UCSD-AML1 (cell line): Measurements from ENCODE around the gene CCNG1.
"Not testable (repeated sequence)": the region's sequence is repeated elsewhere in the genome, so short reads cannot be mapped to it uniquely, and the experiment has no call there.

ENCODE experiments used
- DNase-seq: peaks from one replicate; lab custom pipeline; 2025; ENCODE audit not compliant: unreplicated experiment; lab: John Stamatoyannopoulos, UW

Gene CCNG1

DNA sequence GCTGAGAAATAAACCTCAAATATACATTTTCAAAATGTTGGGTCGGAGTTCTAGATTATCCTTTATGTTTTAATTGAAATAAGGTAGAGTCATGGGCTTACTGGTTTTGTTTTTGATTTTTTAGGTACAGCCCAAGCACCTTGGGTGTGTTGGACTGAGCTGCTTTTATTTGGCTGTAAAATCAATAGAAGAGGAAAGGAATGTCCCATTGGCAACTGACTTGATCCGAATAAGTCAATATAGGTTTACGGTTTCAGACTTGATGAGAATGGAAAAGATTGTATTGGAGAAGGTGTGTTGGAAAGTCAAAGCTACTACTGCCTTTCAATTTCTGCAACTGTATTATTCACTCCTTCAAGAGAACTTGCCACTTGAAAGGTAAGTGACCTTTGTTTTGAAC is 3.6 kb downstream of the CCNG1 start:
- DNase-seq: no peak

DNA sequence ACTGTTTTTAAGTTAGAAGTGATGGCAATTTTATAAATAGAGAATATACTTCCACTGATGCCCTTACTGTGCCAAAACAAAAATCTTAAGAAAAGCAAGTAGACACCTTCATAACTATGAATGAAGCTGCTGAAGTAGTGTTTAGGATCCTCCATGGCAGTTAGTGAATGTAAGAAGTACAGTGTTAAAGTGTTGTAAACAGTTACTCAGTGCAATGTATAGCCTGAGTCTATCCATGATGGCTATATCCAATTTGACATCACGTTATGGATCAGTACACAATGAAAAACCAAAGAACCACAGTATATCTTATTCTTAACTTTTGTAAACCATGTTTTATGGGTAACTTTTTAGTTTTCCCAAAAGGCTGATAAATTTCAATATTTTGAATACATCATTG is 7.1 kb downstream of the CCNG1 start:
- no peak for DNase-seq

DNA sequence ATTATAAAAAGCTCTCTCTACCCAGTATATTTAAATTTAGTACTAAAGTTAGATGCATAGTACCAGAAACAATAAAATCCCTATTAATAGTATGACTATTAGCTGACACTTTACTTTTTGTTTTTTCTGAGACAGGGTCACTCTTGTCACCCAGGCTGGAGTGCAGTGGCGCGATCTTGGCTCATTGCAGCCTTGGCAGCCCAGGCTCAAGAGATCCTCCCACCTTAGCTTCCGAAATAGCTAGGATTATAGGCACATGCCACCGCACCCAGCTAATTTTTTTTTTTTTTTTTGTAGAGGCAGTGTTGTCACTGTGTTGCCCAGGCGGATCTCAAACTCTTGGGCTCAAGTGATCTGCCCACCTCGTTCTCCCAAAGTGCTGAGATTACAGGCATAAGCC is 8.0 kb downstream of the CCNG1 start:
- DNase-seq: no peak

DNA sequence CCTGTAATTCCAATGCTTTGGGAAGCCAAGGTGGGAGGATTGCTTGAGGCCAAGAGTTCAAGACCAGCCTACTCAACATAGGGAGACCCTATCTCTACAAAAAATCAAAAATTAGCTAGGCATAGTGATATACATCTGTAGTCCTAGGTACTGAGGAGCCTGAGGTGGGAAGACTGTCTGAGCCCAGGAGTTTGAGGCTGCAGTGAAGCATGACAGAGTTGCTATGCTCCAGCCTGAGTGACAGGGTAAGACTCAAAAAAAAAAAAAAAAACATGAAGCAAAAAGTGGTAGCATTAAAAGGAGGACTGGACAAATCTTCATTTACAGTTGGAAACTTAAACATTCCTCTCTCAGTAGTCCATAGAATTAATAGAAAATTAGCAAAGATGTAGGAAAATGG is 9.8 kb downstream of the CCNG1 start:
- DNase-seq: no peak

DNA sequence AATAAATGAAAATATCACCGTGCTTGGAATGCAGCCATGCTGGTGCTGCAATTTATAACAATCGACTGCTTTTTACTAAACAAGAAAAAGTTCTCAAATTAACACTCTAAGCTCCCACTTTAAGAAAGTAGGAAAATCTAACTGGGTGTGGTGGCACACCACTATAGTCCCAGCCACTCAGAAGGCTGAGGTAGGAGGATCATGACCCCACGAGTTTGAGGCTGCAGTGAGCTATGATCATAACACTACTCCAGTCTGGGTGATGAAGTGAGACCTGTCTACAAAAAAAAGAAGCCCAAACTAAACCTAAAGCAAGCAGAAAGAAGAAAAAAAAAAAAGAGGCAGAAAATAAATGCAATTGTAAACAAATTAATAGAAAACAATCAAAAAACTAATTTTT is 10.5 kb downstream of the CCNG1 start:
- DNase-seq: no peak

DNA sequence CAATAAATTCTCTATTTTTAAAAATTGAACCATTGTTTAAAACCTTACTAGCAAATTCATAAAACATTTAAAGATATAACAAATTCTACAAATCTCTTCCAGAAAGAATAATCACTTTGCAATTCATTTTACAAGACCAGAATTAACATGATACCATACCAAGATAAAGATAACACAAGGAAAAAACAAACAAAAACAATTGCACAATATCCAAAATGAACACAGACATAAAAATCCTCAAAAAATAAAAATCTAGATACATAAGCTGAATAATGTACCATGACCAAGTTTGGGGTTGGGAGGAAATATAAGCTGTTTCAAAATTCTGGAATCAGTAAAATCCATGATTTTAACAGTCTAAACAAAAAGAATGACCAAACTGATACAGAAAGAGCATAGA is 11.1 kb downstream of the CCNG1 start:
- DNase-seq: no peak

DNA sequence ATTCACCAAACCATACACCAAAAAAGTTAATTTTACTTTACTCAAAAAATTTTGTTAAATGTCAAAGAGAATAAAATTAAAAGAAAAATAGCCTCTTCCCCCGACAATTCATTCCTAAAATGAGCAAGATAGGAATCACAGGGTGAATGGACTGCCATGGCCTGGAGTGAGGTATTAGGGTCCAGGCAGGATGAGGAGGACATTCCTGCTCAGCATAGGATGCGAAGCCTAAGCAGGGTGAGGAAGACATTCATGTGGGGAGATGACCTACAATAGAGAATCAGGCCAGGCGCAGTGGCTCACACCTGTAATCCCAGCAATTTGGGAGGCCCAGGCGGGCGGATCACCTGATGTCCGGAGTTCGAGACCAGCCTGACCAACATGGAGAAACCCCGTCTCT is 14.1 kb downstream of the CCNG1 start:
- DNase-seq: no peak

DNA sequence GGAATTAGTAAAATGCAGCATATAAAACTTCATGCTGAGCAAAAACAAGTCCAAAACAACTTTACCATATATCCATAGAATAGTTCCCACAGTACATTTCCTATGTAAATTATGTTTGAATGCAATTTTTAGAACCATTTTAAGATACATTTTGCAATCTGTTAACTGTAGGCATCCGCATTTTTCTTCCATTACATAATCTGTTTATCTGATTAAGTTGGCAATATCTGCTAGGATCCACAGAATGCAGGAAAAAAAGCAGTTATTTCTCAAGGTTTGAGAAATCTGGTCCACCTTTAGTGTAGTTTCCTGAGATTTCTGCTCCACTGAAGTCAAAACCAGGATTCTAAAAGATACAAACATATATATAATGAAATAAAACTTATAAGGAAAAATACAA is 16.3 kb downstream of the CCNG1 start:
- no peak for DNase-seq

DNA sequence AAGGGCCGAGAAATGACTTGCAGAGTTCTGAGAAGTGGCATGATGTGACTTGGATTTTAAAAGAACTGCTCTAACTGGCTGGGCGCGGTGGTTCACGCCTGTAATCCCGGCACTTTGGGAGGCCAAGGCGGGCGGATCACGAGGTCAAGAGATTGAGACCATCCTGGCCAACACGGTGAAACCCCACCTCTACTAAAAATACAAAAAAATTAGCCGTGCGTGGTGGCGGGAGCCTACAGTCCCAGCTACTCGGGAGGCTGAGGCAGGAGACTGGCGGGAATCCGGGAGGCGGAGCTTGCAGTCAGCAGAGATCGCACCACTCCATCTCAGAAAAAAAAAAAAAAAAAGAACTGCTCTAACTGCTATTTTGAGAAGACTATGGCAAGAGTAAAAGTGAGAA is 18.0 kb downstream of the CCNG1 start:
- not testable (repeated sequence) for DNase-seq

DNA sequence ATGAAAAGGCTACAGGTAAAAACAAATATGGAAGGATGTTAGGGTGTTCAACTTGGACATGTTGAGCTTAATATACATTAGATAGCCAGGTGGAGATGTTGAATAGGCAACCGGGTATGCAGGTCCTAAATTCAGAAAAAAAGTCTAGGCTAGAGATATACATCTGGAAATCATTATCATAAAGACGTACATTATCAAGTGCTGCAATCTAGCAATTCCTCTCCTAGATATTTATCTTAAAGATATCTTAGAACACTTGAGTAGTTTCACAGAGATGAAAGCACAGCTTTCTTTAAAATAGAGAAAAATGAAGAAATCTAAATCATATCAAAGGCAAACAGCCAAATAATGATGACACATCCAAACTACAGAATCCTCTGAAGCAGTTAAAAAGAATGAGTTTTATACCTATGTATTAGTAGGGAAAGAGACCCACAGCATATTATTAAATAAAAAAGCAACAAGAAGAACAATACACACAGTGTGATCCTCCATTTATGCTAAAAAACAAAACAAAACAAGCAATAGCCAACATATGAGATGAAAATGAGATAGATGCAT is 18.7 kb downstream of the CCNG1 start:
- no peak for DNase-seq

DNA sequence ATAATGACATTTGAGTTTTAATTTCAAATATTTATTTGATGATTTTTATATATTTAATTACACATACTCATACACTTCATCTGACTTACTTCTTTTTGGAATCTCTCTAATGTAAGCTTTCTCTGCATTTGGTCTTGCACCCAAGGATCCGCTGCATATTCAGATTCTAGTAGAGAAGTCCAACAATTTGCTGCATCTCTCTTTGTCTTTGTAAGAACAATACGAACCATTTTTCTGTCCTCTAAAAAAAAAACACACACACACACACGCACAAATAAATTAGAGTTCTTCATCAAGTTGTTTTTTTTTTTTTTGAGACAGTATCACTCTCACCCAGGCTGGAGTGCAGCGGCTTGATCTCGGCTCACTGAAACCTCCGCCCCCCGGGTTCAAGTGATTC is 19.4 kb downstream of the CCNG1 start:
- DNase-seq: no peak

DNA sequence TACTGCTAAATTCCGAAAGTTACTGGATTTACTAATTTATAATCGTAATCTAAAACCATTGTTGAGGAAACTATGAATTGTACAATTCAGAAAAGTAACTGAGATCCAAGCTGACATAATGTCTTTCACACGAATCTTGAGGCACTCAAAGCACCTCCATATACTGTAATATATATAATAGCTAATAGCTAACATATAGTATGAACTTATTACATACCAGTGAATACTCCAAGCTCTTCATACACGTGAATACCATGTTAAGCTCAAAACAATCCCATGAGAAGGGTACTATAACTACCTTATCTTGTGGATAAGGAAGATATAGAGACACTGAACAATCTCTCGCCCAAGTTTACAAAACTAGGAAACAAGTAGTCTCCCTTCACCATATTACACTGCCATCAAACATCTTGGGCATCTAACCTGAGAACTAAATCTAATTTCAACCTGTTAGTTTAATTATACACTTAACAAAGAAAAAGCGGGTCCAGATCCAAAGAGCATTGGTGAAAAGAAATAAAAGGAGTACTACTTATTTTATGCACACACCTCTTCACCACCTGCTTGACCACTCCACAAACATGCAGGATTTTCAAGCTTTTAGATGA is 21.5 kb downstream of the CCNG1 start:
- no peak for DNase-seq

DNA sequence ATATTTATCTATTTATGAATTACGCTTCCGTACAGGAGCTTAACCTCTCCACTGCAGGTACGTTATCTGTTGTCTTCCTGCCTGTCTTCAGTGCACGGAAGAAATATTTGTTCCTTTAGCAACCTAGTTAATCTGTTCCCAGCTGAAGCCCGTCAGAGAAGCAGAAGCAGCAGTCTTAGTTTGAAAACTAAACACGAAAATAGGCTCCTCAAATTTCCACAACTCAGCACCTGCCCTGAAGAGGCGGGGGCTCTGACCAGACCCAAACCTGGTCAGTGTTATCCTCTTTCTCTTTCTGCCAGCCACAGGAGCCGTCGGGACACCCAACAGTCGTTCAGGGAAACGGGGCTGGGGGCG is 22.0 kb downstream of the CCNG1 start:
- DNase-seq: no peak

DNA sequence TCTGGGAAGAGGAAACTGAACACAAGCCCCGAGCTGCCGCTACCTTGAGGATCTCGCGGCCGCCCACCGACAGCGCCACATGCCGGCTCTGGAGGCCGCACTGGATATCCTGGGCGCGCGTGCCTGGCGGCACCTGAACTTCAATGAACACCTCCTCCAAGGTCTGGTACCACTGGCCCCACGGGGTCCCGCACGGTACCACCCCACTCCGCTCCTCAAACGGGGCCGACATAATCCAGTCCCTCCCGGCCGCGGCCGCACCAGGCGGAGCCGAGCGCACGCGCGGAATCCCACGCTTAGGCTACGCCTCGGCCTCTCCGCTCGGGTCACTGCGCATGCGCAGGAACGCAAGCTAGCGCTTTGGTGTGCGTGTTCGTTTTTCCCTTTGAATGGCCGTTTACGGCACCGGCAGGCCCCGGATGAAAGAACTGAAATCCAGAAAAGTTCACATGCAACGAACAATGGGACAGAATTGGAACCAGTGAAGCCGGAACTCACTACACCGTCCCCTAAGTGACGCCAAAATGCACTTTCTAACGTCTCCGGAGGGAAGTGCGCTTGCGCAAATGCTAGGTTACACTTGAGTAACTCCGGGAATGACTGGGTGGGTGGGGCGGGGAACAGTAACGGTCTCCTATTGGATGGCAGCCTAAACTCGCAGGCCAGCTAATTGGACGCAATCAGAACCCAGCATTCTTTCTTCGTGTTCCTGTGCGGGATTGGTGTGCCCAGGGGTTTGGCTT is 22.6 kb downstream of the CCNG1 start, which contains the start of gene NUDCD2:
TSS of gene NUDCD2 (minus strand) at position 284 of the 743 bp plus-strand sequence. CDS start at position 232, 52 bp downstream.
- peak; percentile 97 for DNase-seq

DNA sequence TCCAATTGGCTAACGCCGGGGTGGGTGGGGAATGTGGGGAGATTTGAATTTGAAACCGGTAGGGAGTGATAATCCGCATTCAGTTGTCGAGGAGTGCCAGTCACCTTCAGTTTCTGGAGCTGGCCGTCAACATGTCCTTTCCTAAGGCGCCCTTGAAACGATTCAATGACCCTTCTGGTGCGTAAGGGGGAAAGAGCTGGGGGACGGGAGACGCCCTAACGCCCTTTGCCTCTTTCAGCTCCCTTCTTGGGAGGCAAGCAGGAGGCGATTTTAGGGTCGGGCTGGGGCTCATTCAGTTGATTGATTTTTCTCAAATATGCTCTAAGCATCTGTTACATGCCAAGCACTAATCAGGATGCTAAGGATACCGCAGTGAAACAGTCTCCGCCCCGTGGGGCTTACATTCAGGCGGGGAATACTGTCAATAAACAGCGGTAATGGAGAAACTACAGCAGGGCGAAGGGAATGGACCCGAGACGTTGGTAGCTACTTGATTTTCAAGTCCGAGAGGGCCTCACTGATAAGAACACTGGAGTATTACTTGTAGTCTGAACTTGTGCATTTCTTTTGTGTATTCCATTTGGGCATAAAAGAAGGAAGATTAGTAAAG is 23.3 kb downstream of the CCNG1 start, which contains the start of gene HMMR:
TSS of gene HMMR (plus strand) at position 71 of the 610 bp plus-strand sequence. CDS start at position 132, 61 bp downstream.
- DNase-seq: no peak

DNA sequence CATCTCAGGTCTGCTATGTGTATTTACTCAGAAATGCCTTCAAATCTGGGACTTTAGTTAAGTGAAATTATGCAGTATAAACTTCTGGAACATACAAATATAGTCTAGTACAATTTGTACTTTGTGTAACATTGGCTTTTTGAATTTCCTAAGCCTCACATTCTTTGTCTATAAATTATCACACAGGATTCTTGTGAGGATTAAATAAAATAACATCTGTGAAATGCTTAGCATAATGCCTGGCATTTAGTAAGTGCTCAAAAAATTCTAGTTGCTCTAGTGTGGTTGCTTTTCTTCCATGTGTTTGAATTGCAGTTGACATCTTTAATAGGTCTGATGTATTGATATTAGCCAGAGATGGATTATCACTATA is 25.7 kb downstream of the CCNG1 start:
- DNase-seq: no peak

DNA sequence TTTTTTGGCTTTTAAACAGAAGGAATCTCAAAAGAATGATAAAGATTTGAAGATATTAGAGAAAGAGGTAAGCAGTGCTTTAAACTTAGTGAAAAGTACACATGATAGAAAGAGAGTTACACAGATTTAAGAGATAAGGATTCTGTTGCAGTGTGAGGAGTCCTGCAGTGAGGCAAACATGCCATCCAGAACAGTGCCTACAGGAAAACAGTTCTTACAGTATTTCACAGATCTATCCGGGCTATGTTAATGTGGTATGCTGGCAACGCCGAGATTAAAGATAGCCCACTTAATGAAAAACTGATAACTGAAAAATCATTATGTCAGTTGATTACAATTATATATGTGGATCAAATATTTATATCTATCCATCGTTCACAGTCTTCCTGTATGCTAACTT is 30.3 kb downstream of the CCNG1 start:
- DNase-seq: no peak

DNA sequence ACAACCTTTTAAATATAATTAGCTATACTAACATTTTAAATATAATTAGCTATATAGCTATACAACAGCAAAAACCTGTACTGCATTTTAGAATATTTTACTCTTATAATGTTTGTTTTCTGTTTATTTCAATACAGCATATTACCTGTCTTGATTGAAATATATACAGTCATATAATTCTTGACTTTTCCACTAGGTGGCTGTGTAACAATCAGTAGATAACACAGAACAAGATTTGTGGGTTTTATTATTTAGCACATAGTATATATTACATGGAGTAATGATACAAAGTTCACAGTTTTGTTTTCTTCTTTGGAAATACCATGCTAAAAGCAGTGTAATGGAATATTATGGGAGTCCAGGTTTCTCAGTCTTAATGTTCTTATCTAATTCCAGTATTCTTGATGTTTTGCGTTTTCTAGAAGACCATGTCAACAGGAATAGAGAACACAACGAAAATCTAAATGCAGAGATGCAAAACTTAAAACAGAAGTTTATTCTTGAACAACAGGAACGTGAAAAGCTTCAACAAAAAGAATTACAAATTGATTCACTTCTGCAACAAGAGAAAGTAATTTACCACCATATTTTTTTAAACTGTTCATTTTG is 36.3 kb downstream of the CCNG1 start:
- DNase-seq: no peak

DNA sequence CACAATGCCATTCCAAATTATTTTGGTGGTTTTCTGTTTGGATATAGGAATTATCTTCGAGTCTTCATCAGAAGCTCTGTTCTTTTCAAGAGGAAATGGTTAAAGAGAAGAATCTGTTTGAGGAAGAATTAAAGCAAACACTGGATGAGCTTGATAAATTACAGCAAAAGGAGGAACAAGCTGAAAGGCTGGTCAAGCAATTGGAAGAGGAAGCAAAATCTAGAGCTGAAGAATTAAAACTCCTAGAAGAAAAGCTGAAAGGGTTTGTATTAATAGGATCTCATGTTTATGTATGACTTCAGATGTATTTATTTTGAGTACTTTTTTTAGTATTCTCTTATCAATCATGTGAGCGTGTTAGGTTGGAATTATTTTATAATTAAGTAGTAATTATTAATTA is 38.0 kb downstream of the CCNG1 start:
- no peak for DNase-seq

DNA sequence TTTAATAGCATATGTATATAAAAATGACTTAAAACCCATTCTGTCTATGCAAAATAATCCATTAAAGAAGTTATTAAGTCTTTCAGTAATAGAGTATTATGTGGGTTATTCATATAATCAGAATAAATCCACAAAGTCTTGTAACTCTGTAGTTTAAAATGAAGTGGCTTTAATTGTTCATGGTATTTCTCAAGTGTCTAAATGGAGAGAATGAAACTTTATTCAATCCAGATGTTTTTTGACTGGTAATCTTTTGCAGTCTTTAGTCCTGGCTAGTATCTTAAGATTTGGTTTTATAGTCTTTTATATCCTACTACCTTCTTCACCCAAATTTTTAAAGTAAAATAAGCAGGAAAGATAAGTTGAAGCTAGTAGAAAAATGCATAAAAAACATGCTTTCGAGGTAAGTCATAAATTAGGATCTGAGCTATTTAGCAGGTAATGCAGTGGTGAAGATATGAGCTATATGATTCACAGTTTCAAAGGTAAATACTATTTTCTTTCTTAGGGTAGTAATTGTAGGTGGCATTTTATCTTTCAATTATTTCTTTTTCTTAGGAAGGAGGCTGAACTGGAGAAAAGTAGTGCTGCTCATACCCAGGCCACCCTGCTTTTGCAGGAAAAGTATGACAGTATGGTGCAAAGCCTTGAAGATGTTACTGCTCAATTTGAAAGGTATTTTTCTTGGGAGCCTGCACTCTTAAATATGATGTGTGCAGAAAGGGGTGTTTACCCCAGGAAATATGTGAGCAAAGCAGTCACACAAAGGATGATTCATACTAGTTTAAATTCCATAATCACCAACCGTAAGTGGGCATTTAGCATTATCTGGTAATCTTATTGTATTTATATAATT is 41.0 kb downstream of the CCNG1 start:
- no peak for DNase-seq

DNA sequence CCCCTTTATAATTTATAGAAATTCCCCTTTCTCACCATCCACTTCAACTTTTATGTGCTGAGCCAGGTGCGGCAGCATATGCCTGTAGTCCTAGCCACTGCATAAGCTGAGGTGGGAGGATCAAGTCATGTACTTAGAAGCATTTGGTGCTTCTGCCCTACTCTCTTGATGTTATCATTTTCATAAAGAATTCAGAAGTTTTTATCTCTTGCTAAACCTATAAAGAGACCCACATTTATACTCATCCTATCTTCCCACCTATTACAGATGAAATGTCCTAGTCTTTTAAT is 41.5 kb downstream of the CCNG1 start:
- no peak for DNase-seq
